Measurements from ENCODE around the gene HS6ST2. TPM values are rescaled to one million over a fixed set of nuclear protein-coding genes. Genes with fewer than 3 reads are reported as not detected.
A peak's percentile ranks its signal among the peaks of the same experiment; 100 is the strongest.

HS6ST2 gene
- 10 to 100 TPM in 1 of 2 donors, 1 to 10 TPM in 1; 7.6 to 13.3 TPM for total RNA-seq
- 3.7 TPM for polyA plus RNA-seq (ENCODE audit: insufficient read depth, low read depth, low replicate concordance)
- long read RNA-seq, donor 1, partial matches to known transcripts, result 10 of 10 reads
- long read RNA-seq, donor 1, other reads (novel, unspliced or antisense), result 0 of 10 reads
- long read RNA-seq, donor 2, result 0 reads

GRCh38 chrX:132958091-132958703 is at the start of gene HS6ST2:
Gene HS6ST2, minus strand, starts transcription at chrX:132958629.
- TF ChIP-seq POLR2A (IDR thresholded peaks at IDR 0.05), result no peak
- no peak for TF ChIP-seq CTCF (IDR thresholded peaks at IDR 0.05)
- DNase-seq, result no peak
- intact Hi-C loops (cut with DNase I; ENCODE audit: low total_unique reads), result no loop called here
- Histone ChIP-seq H3K4me1 (no peaks in the 10 kb centered on the region), H3K27ac (peak within 1 kb of the TSS; percentile 50 to 56), H3K4me3 (peak within 1 kb of the TSS; percentile 51 to 64), H3K27me3 (no peaks in the 10 kb centered on the region), H3K36me3 (ENCODE audit: low read depth, missing control alignments) (no peaks in the 10 kb centered on the region), H3K9me3 (no peaks in the 10 kb centered on the region)
- WGBS, 2 donors, result 0 to 2% methylated on average over 4 to 17 of the region's 63 CpGs

- intact Hi-C loops (cut with DNase I; ENCODE audit: low total_unique reads), result no loop called here
Measured at GRCh38 chrX:133007458-133007857, 49.0 kb upstream of the HS6ST2 start.

GRCh38 chrX:133005616-133006015 is 47.2 kb upstream of the HS6ST2 start:
- no peak for DNase-seq
- Histone ChIP-seq H3K4me1 (no peaks in the 10 kb centered on the region), H3K36me3 (ENCODE audit: low read depth, missing control alignments) (no peaks in the 10 kb centered on the region), H3K27me3 (no peaks in the 10 kb centered on the region), H3K9me3 (no peaks in the 10 kb centered on the region), H3K4me3 (no peak overlapping the region), H3K27ac (no peak overlapping the region)
- TF ChIP-seq POLR2A (IDR thresholded peaks at IDR 0.05) (no peak), CTCF (IDR thresholded peaks at IDR 0.05) (no peak)
- intact Hi-C loops (cut with DNase I; ENCODE audit: low total_unique reads), result no loop called here
- 88 to 100% methylated on average over 1 of the region's 1 CpG for WGBS, 2 donors

More at GRCh38 chrX:133007458-133007857, 49.0 kb upstream of the HS6ST2 start:
- no peak overlapping the region for H3K27ac ChIP-seq
- no peaks in the 10 kb centered on the region for H3K27me3 ChIP-seq
- WGBS, 2 donors, result 94 to 100% methylated on average over 3 of the region's 3 CpGs
- no peaks in the 10 kb centered on the region for H3K9me3 ChIP-seq
- TF ChIP-seq CTCF (IDR thresholded peaks at IDR 0.05), result no peak
- TF ChIP-seq POLR2A (IDR thresholded peaks at IDR 0.05), result no peak
- no peaks in the 10 kb centered on the region for H3K36me3 ChIP-seq (ENCODE audit: low read depth, missing control alignments)
- DNase-seq, result no peak
- no peaks in the 10 kb centered on the region for H3K4me1 ChIP-seq
- H3K4me3 ChIP-seq, result no peak overlapping the region

GRCh38 chrX:133005042-133005441 is 46.6 kb upstream of the HS6ST2 start:
- DNase-seq, result no peak

More at GRCh38 chrX:133005042-133005441, 46.6 kb upstream of the HS6ST2 start:
- no peak overlapping the region for H3K27ac ChIP-seq
- no peaks in the 10 kb centered on the region for H3K27me3 ChIP-seq
- intact Hi-C loops (cut with DNase I; ENCODE audit: low total_unique reads), result no loop called here
- TF ChIP-seq POLR2A (IDR thresholded peaks at IDR 0.05) (no peak), CTCF (IDR thresholded peaks at IDR 0.05) (peak in 2 of 3 experiments; percentile 25 to 44)
- H3K36me3 ChIP-seq (ENCODE audit: low read depth, missing control alignments), result no peaks in the 10 kb centered on the region
- H3K9me3 ChIP-seq, result no peaks in the 10 kb centered on the region
- 30 to 35% methylated on average over 2 of the region's 2 CpGs for WGBS, 2 donors
- no peak overlapping the region for H3K4me3 ChIP-seq
- H3K4me1 ChIP-seq, result no peaks in the 10 kb centered on the region

All from testis (tissue), 5 donors.